H1 (cell line): Measurements from ENCODE around the gene B9D1. TPM values are rescaled to one million over a fixed set of nuclear protein-coding genes. Genes with fewer than 3 reads are reported as not detected.
A peak's percentile ranks its signal among the peaks of the same experiment; 100 is the strongest.

Experiments
- EP300 ChIP-seq, 2 experiments: IDR thresholded peaks; 1 replicate in 1 of 2; 2 replicates in 1 of 2; pipeline ENCODE4 v1.6.1; 2011 to 2012; ENCODE audit warnings: low read depth in 2 of 2, low read length in 2 of 2, mild to moderate bottlenecking in 2 of 2, borderline replicate concordance in 1 of 2, inconsistent platforms in 1 of 2, moderate library complexity in 1 of 2
- POU5F1 ChIP-seq: IDR thresholded peaks from 2 replicates; pipeline ENCODE4 v1.6.1; 2011; ENCODE audit warnings: low read depth, mild to moderate bottlenecking, low read length, moderate library complexity
- RNF2 ChIP-seq: fragments of 200-900, 300-1000 bp; sonication (generic); IDR thresholded peaks from 2 replicates; pipeline ENCODE4 v1.7.1; 2016; ENCODE audit warnings: borderline replicate concordance, low read depth, mild to moderate bottlenecking, antibody characterized with exemption, low read length; ENCODE audit not compliant: poor library complexity, severe bottlenecking; ENCODE audit errors: missing control alignments
- polyA plus RNA-seq, 7 experiments: library from polyadenylated mRNA; depleted of rRNA in 3 of 7; stranded (reverse) in 5 of 7; unstranded in 2 of 7; fragments of >200 nt in 5 of 7; fragments of 200-250 nt in 2 of 7; gene quantifications; 1 replicate in 5 of 7; 2 replicates in 1 of 7; 4 replicates in 1 of 7; pipeline versions ENCODE4 v1.2.1 to v1.2.3, GENCODE V29; 2011 to 2013; ENCODE audit warnings: missing spikeins in 2 of 7, mixed read lengths in 2 of 7
- total RNA-seq: library from RNA; stranded (reverse); fragmentation: NEBNext Ultra II Directional; extraction: Animal tissue kit (Norgen Biotek cat#: 25700); gene quantifications from 2 replicates; pipeline ENCODE4 v1.2.1, GENCODE V29; 2021
- TF ChIP-seq, protein P1 (sequence below), 3 experiments: IDR thresholded peaks; 1 replicate in 2 of 3; 2 replicates in 1 of 3; pipeline versions ENCODE4 v1.5.1 to v1.6.1; 2011; ENCODE audit warnings: low read length in 3 of 3, mild to moderate bottlenecking in 3 of 3, inconsistent platforms in 2 of 3, low read depth in 1 of 3, moderate library complexity in 1 of 3; ENCODE audit not compliant: insufficient read depth in 1 of 3; ENCODE audit errors: control extremely low read depth in 1 of 3

Gene B9D1
- total and polyA plus RNA-seq, 2 of the 8 experiments (the other 6 are each of a cell fraction or from before 2014, with no cell fraction given), result 24.6 to 65.7 TPM

DNA sequence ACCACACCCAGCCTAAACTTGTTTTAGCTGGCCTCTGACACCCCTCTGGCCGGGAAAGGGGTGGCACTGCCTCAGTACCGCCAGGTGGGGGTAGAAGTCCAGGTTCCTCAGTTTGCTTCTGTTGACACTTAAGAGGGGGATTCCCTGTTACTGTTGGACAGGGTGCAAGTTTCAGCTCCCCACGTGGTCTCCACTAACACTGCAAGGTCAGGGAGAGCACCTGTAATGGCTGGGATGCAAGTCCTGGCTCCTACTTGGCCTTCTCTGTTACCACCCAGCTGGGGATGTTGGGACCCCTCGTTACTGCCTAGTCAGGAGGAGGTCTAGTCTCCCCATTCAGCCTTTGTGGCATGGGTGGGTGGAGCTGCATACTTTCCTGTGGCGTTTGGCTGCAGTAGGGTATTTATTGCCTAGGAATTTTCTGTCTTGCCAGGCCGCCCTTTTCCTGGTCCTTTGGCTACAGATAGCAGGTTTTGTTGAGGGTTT, 35.1 kb upstream of the B9D1 start (continued):
- TF ChIP-seq, protein P1, sequence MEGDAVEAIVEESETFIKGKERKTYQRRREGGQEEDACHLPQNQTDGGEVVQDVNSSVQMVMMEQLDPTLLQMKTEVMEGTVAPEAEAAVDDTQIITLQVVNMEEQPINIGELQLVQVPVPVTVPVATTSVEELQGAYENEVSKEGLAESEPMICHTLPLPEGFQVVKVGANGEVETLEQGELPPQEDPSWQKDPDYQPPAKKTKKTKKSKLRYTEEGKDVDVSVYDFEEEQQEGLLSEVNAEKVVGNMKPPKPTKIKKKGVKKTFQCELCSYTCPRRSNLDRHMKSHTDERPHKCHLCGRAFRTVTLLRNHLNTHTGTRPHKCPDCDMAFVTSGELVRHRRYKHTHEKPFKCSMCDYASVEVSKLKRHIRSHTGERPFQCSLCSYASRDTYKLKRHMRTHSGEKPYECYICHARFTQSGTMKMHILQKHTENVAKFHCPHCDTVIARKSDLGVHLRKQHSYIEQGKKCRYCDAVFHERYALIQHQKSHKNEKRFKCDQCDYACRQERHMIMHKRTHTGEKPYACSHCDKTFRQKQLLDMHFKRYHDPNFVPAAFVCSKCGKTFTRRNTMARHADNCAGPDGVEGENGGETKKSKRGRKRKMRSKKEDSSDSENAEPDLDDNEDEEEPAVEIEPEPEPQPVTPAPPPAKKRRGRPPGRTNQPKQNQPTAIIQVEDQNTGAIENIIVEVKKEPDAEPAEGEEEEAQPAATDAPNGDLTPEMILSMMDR (IDR thresholded peaks at IDR 0.05; ENCODE audit: control extremely low read depth in 1 of 3, insufficient read depth in 1 of 3, low read depth in 1 of 3, low read length in 3 of 3), result peak; percentile 66 to 89 (median 82)
- TF ChIP-seq EP300 (IDR thresholded peaks at IDR 0.05; ENCODE audit: borderline replicate concordance in 1 of 2, low read depth in 2 of 2, low read length in 2 of 2) (0 out of 3 replicates have a peak, but pooled peaks of 1 of the 2 experiments have one; percentile 44), RNF2 (no peak), POU5F1 (no peak)
